Heart left ventricle (tissue), 13 donors: ENCODE results near the gene RBMS1.

Experiments used
- POLR2A ChIP-seq, 2 donors: fragments of 450-650 bp; IDR thresholded peaks; one replicate each; pipeline ENCODE4 v1.6.1; 2017; ENCODE audit warnings: antibody characterized with exemption in 2 of 2, mild to moderate bottlenecking in 2 of 2, moderate library complexity in 2 of 2
- TF ChIP-seq, protein P1 (sequence below), 12 donors: fragments of 200-600 bp; sonication (generic) in 4 of 12; IDR thresholded peaks; one replicate each; pipeline versions ENCODE4 v1.5.0 to v1.8.0; 2018 to 2022; ENCODE audit warnings: antibody characterized with exemption in 12 of 12, mild to moderate bottlenecking in 5 of 12
- donor health status: ischemic (EF 13 %, LVEDD 7.1; RV severe dilation, severe dysfunction).
- donor health status: DM: no; HTN: yes; CAD: no.
- donor health status: DM: no; HTN: no; CAD: no.
- donor health status: ischemic (EF 25% LVEDD 6.9; RV normal size, moderate dysfunction).
- donor health status: ischemic (EF 25% LVEDD 5.7; RV mildly dilated, moderate dysfunction).
- donor health status: ischemic (EF 35%, LVEDD 5.7; RV mildly dilated, moderate dysfunction).
- donor health status: nonischemic (EF 11% LVEDD 7.7; RV severe dilation, severe dysfunction).
- donor health status: DM: yes; HTN: yes; CAD: no.
- donor health status: PGD.
- donor health status: ischemic (EF 29% LVEDD 5.4; RV normal size, mild dysfunction).
- donor health status: nonischemic (EF 23%, LVEDD 6.1; RV moderate dilation, normal function).

DNA sequence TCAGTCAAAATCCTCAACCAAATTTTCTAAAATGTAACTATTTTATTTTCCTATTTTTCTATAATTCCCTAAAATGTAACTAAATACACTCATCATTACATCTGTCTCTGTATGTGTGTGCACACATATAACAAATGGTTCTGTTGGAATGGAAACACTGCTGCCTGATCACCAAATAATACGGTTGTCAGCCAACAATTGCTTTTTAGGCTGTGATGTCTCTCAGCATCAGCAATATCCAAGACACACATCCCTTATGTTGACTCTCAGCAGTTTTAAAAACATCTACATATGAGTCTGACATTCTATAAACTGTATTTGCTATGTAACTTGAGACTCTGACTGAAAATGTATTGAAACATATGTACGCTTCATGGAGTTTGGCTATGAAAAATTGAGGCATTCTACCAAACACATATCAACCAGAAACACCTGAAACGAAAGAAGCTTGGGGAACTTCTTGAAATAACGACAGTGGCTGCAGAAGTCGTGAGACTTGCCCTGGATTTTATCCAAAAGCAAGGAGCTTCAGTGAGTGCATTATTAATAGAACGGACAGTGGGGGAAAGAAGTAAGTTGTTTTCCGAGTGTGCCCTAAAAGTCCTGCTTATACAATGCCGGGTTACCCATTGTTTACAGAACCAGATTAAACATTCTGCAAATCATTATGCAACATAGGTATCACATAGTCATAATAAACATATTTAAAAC is 183.3 kb downstream of the RBMS1 start:
- TF ChIP-seq, protein P1, sequence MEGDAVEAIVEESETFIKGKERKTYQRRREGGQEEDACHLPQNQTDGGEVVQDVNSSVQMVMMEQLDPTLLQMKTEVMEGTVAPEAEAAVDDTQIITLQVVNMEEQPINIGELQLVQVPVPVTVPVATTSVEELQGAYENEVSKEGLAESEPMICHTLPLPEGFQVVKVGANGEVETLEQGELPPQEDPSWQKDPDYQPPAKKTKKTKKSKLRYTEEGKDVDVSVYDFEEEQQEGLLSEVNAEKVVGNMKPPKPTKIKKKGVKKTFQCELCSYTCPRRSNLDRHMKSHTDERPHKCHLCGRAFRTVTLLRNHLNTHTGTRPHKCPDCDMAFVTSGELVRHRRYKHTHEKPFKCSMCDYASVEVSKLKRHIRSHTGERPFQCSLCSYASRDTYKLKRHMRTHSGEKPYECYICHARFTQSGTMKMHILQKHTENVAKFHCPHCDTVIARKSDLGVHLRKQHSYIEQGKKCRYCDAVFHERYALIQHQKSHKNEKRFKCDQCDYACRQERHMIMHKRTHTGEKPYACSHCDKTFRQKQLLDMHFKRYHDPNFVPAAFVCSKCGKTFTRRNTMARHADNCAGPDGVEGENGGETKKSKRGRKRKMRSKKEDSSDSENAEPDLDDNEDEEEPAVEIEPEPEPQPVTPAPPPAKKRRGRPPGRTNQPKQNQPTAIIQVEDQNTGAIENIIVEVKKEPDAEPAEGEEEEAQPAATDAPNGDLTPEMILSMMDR (IDR thresholded peaks at IDR 0.05) = no peak
- TF ChIP-seq POLR2A (IDR thresholded peaks at IDR 0.05) = no peak
